Measurements from ENCODE around the gene CCPG1.

The CCPG1 gene

GRCh38 chr15:55381595-55381994, 26.6 kb downstream of the CCPG1 start:
- no peak for DNase-seq (ENCODE audit: low read depth in 3 of 3)

- no peak for DNase-seq (ENCODE audit: low read depth in 3 of 3)
These were observed 29.1 kb downstream of the CCPG1 start for GRCh38 chr15:55379095-55379494.

GRCh38 chr15:55372701-55373440, 35.3 kb downstream of the CCPG1 start:
- DNase-seq (ENCODE audit: low read depth in 3 of 3) = no peak

- DNase-seq (ENCODE audit: low read depth in 3 of 3) = no peak
These were observed 41.2 kb downstream of the CCPG1 start for GRCh38 chr15:55366981-55367380.

GRCh38 chr15:55362641-55363040, 45.5 kb downstream of the CCPG1 start:
- no peak for DNase-seq (ENCODE audit: low read depth in 3 of 3)

GRCh38 chr15:55361048-55361447, 47.1 kb downstream of the CCPG1 start:
- no peak for DNase-seq (ENCODE audit: low read depth in 3 of 3)

- no peak for DNase-seq (ENCODE audit: low read depth in 3 of 3)
These were observed 47.9 kb downstream of the CCPG1 start for GRCh38 chr15:55360256-55360655.

- DNase-seq (ENCODE audit: low read depth in 3 of 3) = no peak
These were observed 49.7 kb downstream of the CCPG1 start for GRCh38 chr15:55358471-55358870.

GRCh38 chr15:55357774-55358173, 50.4 kb downstream of the CCPG1 start:
- no peak for DNase-seq (ENCODE audit: low read depth in 3 of 3)

GRCh38 chr15:55356985-55357585, 51.1 kb downstream of the CCPG1 start:
- no peak for DNase-seq (ENCODE audit: low read depth in 3 of 3)

- DNase-seq (ENCODE audit: low read depth in 3 of 3) = no peak
These were observed 55.1 kb downstream of the CCPG1 start for GRCh38 chr15:55353025-55353424.

- no peak for DNase-seq (ENCODE audit: low read depth in 3 of 3)
These were observed 58.9 kb downstream of the CCPG1 start for GRCh38 chr15:55349282-55349681.

- DNase-seq (ENCODE audit: low read depth in 3 of 3) = no peak
These were observed 59.8 kb downstream of the CCPG1 start for GRCh38 chr15:55348281-55348778.

- DNase-seq (ENCODE audit: low read depth in 3 of 3) = no peak
These were observed 64.0 kb downstream of the CCPG1 start for GRCh38 chr15:55344206-55344605.

GRCh38 chr15:55343168-55343567, 65.0 kb downstream of the CCPG1 start:
- no peak for DNase-seq (ENCODE audit: low read depth in 3 of 3)

GRCh38 chr15:55337160-55337559, 71.0 kb downstream of the CCPG1 start:
- no peak for DNase-seq (ENCODE audit: low read depth in 3 of 3)

GRCh38 chr15:55334997-55335396, 73.2 kb downstream of the CCPG1 start:
- DNase-seq (ENCODE audit: low read depth in 3 of 3) = no peak

- DNase-seq (ENCODE audit: low read depth in 3 of 3) = no peak
These were observed 73.8 kb downstream of the CCPG1 start for GRCh38 chr15:55334371-55334770.

GRCh38 chr15:55327387-55327786, 80.8 kb downstream of the CCPG1 start:
- no peak for DNase-seq (ENCODE audit: low read depth in 3 of 3)

- DNase-seq (ENCODE audit: low read depth in 3 of 3) = no peak
These were observed 85.7 kb downstream of the CCPG1 start for GRCh38 chr15:55322467-55322866.

- no peak for DNase-seq (ENCODE audit: low read depth in 3 of 3)
These were observed 87.2 kb downstream of the CCPG1 start for GRCh38 chr15:55320963-55321362.

GRCh38 chr15:55320238-55320550, 88.0 kb downstream of the CCPG1 start:
- no peak for DNase-seq (ENCODE audit: low read depth in 3 of 3)

GRCh38 chr15:55319537-55320237, 88.5 kb downstream of the CCPG1 start:
- DNase-seq (ENCODE audit: low read depth in 3 of 3) = no peak
